NCI-H526 treated with DMSO at 0.1 percent for 48 hours (cell line): ENCODE measurements around the gene MAN1C1.
"Not testable (repeated sequence)": the region's sequence is repeated elsewhere in the genome, so short reads cannot be mapped to it uniquely, and the experiment has no call there.

Experiments used
- DNase-seq: peaks from one replicate; lab custom pipeline; 2025; lab: John Stamatoyannopoulos, UW

Gene MAN1C1

DNA sequence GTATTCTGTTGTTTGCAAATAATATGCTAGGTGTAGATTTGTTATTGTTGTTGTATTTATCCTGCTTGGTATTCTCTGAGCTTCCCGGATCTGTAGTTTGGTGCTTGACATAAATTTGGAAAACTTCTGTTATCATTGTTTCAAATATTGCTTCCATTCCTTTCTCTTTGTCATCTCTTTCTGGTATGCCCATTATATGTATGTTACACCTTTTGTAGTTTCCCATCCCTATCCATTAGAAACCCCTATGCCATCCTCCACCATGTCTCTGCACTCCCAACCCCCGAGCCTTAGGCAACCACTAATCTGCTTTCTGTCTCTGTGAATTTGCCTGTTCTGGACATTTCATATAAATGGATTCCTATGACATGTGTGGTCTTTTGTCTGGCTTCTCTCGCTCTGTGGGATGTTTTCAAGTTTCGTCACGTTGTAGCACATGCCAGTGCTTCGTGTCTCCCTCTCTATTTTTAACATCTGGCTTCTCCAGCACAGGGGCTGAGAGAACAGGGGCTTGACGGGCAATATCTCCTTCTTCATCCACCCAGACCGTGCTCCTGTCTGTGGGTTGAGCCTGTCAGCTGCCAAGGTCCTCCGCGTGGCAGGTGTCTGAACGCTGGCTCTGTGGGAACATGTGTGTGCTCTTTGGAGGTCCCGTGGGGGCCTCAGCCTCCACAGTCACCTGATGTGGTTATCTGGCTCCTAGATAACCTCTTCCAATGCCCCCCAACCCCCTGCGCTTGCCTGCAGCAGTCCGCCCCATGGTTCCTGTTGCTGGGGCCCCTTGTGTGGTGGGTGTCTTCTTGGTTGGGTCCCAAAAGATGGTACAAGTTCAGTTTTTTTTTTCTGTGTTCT is 32.8 kb upstream of the MAN1C1 start:
- no peak for DNase-seq

DNA sequence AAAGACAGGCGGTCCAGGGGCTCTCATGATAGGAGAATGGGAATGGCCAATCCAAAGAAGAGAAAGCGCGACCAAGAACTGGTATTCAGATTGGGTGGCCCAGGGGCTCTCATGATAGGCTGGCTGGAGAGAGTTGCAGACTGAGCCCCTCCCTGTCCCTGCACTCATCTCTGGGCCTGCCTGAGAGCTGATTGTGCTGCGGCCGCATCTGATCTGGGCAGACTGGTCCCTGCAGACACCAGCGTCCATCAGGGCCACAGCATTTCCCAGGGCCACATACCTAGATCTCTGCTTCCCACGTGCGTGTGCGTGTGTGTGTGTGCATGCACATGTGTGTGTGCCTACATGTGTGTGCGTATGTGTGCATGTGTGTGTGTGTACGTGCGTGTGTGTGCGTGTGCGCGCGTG is 30.4 kb upstream of the MAN1C1 start:
- no peak for DNase-seq

DNA sequence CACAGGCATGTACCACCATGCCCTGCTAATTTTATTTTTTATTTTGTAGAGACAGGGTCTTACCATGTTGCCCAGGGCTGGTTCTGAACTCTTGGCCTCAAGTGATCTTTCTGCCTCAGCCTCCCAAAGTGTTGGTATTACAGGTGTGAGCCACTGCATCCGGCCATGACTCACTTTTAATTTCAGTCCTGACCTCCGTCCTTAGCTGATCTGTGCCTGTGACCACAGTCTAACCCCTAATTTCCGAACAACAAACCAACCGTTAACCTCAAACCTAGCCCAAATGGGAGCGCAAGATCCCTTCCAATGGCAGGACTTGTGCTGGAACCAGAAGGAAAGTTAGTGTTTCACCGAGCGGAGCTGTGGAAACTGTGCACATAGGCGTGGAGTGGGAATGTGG is 29.3 kb upstream of the MAN1C1 start:
- no peak for DNase-seq

DNA sequence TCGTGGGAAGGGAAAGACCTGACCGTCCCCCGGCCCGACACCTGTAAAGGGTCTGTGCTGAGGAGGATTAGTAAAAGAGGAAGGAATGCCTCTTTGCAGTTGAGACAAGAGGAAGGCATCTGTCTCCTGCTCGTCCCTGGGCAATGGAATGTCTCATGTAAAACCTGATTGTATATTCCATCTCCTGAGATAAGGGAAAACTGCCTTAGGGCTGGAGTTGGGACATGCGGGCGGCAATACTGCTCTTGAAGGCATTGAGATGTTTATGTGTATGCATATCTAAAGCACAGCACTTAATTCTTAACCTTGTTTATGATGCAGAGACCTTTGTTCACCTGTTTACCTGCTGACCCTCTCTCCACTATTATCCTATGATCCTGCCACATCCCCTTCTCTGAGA is 28.4 kb upstream of the MAN1C1 start:
- not testable (repeated sequence) for DNase-seq

DNA sequence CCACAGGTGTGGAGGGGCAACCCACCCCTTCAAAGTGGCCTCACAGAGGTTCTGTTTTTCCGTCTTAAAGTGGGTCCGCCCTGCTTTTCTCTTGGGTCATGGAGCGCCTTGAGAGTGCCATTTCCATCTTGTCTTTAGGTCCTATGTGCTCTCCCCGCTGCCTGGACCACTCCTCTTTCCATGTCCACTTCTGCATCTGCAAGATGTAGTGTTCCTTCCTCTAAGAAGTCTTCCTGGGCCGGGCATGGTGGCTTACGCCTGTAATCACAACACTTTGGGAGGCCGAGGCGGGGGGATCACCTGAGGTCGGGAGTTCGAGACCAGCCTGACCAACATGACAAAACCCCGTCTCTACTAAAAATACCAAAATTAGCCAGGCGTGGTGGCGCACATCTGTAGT is 27.8 kb upstream of the MAN1C1 start:
- DNase-seq = not testable (repeated sequence)

DNA sequence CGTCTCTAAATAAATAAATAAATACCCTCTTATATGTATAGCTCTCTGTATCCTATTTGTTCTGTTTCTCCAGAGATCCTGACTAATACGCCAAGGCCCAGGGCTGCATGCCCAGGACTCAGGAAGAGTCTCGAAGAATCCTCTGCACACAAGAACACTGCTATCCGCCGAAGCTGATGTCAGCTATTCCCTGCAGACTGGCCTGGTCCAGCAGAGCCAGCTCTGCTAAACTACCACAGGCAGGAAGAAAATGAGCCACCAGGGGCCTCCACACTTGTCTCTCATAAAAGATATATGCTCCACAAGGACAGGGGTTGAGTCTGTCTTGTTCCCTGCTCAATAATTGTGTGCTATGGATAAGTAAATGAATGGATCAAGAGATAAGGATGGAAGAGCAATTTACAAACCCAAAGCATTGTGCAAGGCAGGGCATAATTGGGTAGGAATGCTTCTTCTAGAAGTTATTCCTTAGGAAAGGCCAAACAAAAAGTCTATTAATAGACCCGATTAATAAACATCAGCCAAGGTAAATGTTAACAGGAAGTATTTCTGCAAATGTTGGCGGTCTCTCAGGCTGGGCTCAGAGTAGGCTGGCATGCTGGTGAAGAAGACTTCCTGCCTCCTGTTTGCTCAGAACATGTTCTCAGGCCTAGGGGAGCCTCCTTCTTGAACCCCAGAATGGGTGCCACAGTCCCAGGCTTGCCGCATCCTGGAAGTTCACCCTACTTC is 26.3 kb upstream of the MAN1C1 start:
- no peak for DNase-seq

DNA sequence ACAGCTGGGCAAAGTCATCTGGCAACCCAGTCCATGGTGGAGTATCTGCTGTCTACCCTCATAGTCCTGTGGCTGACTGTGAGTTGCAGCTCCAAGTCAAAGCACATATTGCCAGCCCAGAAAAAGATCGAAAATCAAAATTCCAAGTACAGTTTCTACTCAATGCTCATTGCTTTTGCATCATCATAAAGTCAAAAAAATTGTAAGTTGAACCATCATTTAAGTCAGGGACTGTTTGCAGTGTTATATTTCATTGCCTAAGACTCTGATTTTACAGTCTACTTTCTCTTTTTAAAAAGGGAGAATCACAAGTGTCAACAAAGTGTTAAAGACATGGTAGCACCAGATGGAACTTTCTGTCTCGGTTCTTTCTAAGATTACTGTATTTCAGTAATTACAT is 22.7 kb upstream of the MAN1C1 start:
- no peak for DNase-seq

DNA sequence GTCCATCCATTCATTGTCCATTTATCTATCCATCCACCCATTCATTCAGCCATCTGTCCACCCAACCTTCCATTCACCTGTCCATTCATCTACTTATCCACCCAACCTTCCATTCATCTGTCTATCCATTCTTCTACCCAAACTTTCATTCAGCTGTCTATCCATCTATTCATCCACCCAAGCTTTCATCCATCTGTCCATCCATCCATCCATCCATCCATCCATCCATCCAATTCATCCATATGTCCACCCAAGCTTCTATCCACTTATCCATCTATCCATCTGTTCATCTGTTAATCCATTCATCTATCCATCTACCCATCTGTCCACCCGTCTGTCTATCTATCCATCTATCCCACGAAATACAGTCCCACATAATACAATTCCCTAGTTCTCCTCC is 21.6 kb upstream of the MAN1C1 start:
- no peak for DNase-seq

DNA sequence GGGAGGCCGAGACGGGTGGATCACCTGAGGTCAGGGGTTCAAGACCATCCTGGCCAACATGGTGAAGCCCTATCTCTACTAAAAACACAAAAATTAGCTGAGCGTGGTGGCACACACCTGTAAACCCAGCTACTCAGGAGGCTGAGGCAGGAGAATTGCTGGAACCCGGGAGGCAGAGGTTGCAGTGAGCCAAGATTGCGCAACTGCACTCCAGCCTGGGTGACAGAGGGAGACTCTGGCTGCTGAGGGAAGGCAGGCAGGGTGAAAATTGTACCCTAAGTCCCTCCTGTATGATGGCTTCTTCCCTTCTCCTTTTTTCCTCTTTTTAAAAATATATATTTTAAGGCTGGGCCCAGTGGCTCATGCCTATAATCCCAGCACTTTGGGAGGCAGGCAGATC is 19.9 kb upstream of the MAN1C1 start:
- DNase-seq = not testable (repeated sequence)

DNA sequence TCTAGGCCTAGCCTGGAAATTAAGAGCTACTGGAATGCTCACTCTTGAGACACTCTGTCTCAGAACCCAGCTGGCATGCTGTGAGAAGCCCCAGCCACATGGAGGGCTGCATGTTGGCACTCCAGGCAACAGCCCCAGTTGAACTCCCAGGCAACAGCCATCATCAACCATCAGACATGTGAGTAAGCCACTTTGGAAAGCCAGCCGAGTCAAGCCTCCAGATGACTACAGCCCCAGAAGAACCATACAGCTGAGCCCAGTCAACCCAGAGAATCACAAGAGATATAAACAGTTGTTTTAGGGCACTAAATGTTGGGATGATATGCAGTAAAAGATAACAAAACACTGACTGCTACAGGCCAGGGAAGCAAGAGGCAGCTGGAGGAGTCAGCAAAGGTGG is 17.7 kb upstream of the MAN1C1 start:
- no peak for DNase-seq

DNA sequence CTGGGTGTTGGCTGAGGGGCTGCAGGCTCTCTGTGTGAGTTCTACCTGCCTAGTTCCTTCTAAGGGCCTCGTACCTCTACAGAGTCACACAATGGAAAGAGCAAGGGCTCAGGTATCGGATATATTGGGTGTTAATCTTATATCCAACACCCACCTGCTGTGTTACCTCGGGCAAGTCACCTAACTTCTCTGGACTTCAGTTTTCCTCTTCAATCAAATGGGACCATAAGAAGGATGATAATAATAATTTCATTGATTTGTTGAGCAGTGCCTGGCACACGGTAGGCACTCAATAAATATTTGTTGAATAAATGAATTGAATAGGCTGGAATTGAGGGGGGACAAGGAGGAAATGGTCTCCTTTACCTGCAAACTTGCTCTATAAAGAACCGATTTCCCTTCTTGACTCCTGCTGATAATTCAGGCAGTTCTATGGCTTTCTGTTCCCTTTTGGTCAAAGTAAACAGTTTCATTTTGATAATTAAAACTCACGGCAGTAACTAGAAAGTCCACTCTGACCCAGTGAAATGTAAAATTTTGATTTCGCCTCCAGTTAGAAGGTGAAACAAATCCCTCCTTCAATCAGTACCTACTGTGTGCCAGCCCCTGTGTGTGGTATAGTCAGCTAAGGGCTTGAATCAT is 16.5 kb upstream of the MAN1C1 start:
- no peak for DNase-seq

DNA sequence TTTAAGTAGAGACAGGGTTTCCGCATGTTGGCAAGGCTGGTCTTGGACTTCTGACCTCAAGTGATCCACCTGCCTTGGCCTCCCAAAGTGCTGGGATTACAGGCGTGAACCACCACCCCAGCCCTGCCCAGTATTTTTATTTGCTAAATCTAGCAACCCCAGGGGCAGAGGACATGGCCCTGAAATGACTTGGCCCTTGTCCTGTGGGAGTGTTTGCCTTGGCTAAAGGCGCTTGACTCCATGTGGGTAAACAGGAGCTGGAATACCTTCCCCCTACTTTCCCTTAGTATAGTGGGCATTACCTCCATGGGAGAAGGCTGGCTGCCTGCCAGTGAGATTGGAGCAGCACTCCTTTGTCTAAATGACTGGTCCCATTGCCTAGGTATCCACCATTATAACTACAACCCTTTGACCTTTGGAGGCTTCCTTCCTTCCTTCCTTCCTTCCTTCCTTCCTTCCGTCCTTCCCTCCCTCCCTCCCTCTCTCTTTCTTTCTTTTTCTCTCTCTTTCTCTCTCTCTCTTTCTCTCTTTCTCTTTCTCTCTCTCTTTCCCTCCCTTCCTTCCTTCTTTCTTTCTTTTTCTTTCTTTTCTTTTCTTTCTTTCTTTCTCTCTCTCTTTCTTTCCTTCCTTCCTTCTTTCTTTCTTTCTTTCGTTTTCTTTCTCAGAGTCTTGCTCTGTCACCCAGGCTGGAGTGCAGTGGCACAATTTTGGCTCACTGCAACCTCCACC is 15.5 kb upstream of the MAN1C1 start:
- not testable (repeated sequence) for DNase-seq

DNA sequence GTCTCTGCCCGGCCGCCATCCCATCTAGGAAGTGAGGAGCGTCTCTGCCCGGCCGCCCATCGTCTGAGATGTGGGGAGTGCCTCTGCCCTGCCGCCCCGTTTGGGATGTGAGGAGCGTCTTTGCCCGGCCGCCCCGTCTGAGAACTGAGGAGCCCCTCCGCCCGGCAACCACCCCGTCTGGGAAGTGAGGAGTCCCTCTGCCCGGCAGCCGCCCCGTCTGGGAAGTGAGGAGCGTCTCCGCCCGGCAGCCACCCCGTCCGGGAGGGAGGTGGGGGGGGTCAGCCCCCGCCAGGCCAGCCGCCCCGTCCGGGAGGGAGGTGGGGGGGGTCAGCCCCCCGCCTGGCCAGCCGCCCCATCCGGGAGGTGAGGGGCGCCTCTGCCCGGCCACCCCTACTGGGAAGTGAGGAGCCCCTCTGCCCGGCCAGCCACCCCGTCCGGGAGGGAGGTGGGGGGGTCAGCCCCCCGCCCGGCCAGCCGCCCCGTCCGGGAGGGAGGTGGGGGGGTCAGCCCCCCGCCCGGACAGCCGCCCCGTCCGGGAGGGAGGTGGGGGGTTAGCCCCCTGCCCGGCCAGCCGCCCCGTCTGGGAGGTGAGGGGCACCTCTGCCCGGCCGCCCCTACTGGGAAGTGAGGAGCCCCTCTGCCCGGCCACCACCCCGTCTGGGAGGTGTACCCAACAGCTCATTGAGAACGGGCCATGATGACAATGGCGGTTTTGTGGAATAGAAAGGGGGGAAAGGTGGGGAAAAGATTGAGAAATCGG is 12.6 kb upstream of the MAN1C1 start:
- DNase-seq = not testable (repeated sequence)

DNA sequence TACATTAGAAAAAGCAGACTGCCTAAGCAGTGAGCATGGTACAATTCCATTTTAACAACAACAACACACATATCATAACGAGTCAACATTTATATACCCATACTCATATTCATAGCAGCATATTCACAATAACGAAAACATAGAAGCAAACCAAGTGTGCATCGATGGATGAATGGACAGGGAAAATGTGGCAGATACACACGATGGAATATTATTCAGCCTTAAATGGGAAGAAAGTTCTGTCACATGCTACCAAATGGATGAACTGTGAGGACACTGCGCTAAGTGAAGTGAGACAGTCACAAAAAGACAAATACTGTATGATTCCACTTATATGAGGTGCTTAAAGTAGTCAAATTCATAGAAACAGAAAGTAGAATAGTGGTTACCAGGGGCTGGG is 9.5 kb upstream of the MAN1C1 start:
- DNase-seq = no peak

DNA sequence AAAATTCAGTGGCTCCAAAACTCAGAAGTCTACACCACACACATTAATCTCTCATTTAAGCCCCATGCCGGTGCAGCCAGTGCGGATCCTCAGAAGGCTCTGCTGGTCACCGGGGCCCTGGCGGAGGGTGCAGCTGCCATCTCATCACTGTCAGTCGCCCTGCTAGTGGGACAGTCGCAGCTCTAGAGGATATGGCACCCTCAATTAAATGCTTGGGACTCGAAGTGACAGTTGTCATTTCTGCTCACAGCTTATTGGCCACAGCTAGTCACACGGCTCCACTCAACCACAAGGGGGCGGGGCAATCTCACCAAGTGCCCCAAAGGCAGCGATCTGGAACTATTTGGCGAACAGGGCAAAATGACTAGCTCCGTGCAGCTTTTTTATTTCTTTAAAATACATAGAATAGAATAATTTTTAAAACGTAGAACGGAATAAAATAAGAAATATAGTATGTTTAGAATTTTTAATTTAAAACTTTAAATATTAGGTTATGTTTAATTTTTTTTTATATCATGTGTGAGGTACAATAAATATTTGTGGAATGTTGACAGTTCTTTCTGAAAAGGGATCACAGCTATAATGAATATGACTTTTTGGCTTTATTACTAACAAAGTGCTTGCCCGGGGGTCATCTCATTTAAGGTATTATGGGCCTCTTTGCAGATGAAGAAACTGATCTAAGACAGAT is 8.0 kb upstream of the MAN1C1 start:
- DNase-seq = peak; percentile 54

DNA sequence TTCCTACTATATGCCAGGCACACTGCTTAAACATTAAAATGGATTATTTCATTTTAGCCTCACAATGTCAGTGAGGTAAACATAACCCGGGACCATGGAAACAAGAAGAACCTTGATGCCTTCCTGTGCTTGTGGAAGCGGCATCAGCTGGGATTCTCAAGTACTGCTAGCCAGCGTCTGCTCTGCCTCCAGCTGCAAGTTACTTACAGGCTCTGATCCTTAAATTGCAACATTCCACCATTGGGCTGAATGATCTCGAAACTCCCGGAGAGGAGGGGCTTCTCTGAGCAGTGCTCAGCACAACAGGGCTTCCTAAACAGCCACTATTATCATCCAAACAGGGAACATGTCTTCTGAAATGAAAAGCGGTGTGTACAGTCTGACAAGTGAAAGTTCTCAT is 6.7 kb upstream of the MAN1C1 start:
- no peak for DNase-seq

DNA sequence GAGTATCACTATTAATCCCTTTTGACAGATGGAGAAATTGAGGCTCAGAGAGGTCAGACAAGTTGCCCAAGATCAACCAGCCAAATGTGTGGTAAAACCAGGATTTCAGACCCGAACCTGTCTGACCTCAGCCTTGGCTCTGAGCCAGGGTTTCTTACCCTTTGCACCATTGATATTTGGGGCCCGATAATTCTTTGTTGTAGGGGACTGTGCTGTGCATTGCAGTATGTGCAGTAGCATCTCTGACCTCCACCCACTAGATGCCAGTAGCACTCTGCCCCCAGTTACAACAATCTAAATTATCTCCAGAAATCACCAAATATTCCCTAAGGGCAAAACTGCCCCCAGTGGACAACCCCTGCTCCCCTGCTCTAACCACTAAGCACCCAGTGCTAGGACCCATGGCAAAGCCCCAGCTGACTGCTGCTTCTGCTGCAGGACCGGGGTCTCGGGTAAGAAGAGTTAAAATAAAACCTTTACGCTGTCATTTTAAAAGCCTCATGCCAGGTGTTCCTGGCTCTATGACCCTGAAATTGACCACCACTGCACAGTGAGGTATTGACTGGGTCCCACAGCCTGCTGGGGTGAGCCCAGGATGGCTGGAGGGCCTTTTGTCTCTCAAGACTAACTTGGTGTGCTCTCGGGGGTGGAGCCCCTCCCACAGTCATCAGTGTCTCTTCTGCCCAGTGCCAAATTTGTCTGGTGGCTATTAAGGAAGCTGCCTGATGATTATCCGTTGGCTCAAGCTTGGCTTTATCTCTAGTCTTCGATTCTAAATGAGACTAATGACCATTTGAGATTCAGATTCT is 5.6 kb upstream of the MAN1C1 start:
- DNase-seq = no peak

DNA sequence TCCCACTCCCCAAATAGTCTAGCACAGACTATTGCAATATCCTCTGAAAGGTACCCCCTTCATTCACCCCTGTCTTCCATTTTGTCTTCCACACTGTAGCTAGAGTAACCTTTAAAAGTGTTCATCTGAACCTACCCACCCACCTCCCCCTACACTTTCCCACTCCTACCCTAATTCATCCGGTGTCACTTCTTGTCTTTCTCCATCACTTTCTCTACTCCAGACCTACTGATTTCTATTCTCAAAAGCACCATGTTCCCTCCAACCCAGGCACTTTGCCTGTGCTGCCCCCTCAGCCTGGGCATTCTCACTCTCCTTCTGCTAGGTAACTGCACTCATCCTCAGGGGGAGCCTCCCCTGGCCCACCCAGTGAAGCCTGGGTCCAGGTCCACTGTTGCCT is 4.7 kb upstream of the MAN1C1 start:
- no peak for DNase-seq

DNA sequence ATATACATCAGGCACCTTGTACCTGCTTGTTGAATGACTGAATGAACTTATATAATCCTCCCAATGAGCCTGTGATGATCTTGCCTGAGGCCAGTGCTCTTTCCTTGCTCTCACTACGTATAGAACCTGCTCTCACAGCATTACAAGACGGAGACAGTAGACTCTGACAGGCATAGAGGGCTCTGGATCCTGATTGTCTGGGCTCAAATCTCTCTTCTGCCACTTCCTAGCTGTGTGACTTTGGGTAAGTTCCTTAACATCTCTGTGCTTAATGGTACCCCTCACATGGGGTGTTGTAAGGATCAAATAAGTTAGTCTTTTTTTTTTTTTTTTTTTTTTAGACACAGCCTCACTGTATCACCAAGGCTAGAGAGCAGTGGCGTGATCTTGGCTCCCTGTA is 4.2 kb upstream of the MAN1C1 start:
- DNase-seq = no peak

DNA sequence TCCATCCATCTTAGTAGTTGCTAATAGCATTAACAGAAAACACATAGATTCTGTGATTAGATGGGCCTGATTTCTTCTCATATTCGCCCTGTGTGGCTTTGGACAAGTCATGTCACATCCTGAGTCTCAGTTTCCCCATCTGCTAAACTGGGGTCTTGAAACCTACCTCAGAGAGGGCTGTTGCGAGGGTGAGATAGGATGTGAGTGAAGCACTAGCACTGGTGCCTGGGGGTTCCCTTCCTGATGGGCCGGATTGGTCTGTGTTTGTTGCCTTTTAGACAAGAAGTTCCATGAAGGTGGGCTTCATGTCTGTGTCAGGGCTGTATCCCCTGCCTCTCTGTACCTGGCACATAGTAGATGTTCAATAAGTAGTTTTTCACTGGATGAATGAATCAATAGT is 3.5 kb upstream of the MAN1C1 start:
- DNase-seq = no peak
